ENCODE results near the gene ZNF609.

The ZNF609 gene

GRCh38 chr15:64702816-64703631 lies 242.6 kb downstream of the ZNF609 start:
- peak; percentile 94 for DNase-seq

- DNase-seq: no peak
Measured at GRCh38 chr15:64703632-64703959, 243.2 kb downstream of the ZNF609 start.

GRCh38 chr15:64705006-64705405 lies 244.6 kb downstream of the ZNF609 start:
- no peak for DNase-seq

- no peak for DNase-seq
Measured at GRCh38 chr15:64706011-64706911, 245.9 kb downstream of the ZNF609 start.

GRCh38 chr15:64710676-64711428 lies 250.5 kb downstream of the ZNF609 start:
- DNase-seq: no peak

GRCh38 chr15:64712353-64712752 lies 252.0 kb downstream of the ZNF609 start:
- DNase-seq: no peak

GRCh38 chr15:64713592-64713991 lies 253.2 kb downstream of the ZNF609 start:
- DNase-seq: no peak

- no peak for DNase-seq
Measured at GRCh38 chr15:64716452-64716851, 256.1 kb downstream of the ZNF609 start.

GRCh38 chr15:64717130-64717529 lies 256.8 kb downstream of the ZNF609 start:
- no peak for DNase-seq

GRCh38 chr15:64717735-64718495 lies 257.5 kb downstream of the ZNF609 start:
- DNase-seq: no peak

GRCh38 chr15:64720188-64720587 lies 259.8 kb downstream of the ZNF609 start:
- no peak for DNase-seq

GRCh38 chr15:64730151-64730550 lies 269.8 kb downstream of the ZNF609 start:
- DNase-seq: no peak

- peak; percentile 63 for DNase-seq
Measured at GRCh38 chr15:64731012-64731804, 270.8 kb downstream of the ZNF609 start.

GRCh38 chr15:64731805-64732151 lies 271.4 kb downstream of the ZNF609 start:
- DNase-seq: no peak

- DNase-seq: no peak
Measured at GRCh38 chr15:64732156-64732860, 271.9 kb downstream of the ZNF609 start.
